ENCODE data around the gene TMCO2. TPM values are rescaled to one million over a fixed set of nuclear protein-coding genes. Genes with fewer than 3 reads are reported as not detected.

The TMCO2 gene
- total RNA-seq (2022; extraction: Qiagen RNA extraction), result not detected in 5 replicates

DNA sequence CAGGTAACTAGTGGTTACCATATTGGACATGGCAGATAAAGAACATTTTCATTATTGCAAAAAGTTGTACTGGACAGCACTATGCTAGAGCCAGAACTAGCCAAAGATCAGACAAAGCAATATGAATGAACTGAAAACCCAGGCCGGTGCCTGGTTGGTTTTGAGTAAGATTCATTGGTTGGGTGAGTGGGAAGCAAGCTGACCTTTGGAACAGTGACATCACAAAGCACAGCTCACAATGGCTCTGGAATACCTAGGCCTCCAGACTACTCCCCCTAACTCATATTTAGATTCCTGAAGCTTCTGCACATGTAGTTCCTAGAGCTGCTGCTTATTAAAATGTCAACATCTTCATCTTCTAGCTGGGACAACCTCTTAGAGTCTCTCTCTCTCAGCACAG, at the start of gene TMCO2:
Gene TMCO2 (plus strand): TSS at position 283 of the 400 bp plus-strand sequence. CDS start 57 bp downstream, at position 340.

DNA sequence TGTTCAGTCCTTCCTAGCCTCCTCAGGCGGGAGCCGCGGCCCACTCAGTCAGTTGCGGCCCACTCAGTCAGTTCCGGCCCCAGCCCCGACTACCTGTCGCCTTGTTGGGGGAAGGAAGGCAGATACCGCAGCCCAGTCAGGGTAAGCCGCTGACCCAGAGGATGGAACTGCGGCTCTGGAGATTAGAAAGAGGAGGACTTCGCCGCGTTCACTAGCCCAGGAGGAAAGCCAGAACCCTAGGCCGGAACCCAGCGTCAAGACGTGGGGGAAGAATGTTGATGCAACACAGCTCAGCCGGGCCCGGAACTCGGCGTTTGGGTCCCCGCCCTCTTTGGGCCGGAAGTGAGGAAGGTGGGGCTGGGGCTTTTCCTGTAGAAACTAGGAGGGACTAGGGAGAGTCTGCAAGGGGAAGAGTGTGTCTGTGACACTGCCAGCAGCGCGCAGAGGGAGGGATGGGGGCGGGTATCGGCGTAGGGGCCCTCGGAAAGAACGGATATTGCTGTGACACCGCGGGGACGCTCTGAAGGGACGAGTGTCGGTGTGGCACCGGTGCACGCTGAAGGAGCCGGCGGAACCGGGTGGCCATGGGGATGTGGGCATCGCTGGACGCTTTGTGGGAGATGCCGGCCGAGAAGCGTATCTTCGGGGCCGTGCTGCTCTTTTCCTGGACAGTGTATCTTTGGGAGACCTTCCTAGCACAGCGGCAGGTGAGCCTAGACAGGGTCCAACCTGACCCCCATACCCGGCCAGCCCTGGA, 10.1 kb downstream of the TMCO2 start, which contains the start of gene ZMPSTE24:
Gene ZMPSTE24 (plus strand): TSS at position 549 of the 757 bp plus-strand sequence. CDS start 36 bp downstream, at position 585.

Other genes with a start within 250 kb of the TMCO2 start
- gene CAP1, start 207.2 kb upstream of the TMCO2 start, total RNA-seq (2022; extraction: Qiagen RNA extraction), result 228 to 275 TPM (median 266 TPM) in 5 replicates
- 64.6 to 70.6 TPM (median 66.3 TPM) in 5 replicates for gene PPT1, start 150.7 kb upstream of the TMCO2 start, total RNA-seq (2022; extraction: Qiagen RNA extraction)
- gene RLF, start 86.5 kb upstream of the TMCO2 start, total RNA-seq (2022; extraction: Qiagen RNA extraction), result 5.1 to 6.8 TPM (median 6.2 TPM) in 5 replicates
- 36.9 to 43.6 TPM (median 37.7 TPM) in 5 replicates for gene ZMPSTE24, start 10.3 kb downstream of the TMCO2 start, total RNA-seq (2022; extraction: Qiagen RNA extraction)
- 0.17 to 0.25 TPM (median 0.19 TPM) in 5 replicates for gene COL9A2, start 69.3 kb downstream of the TMCO2 start, total RNA-seq (2022; extraction: Qiagen RNA extraction)
- 8.9 to 10.7 TPM (median 9.3 TPM) in 5 replicates for gene SMAP2, start 125.8 kb downstream of the TMCO2 start, total RNA-seq (2022; extraction: Qiagen RNA extraction)
- 1.4 to 2.2 TPM (median 2.1 TPM) in 5 replicates for gene ZFP69B, start 202.5 kb downstream of the TMCO2 start, total RNA-seq (2022; extraction: Qiagen RNA extraction)
- gene ZFP69, start 229.4 kb downstream of the TMCO2 start, total RNA-seq (2022; extraction: Qiagen RNA extraction), result not detected in 5 replicates